HepG2 (cell line): Measurements from ENCODE around the gene WDR81. TPM values are rescaled to one million over a fixed set of nuclear protein-coding genes. Genes with fewer than 3 reads are reported as not detected.

Source experiments
- AGO2 ChIP-seq: fragments of 200-400 bp; formaldehyde crosslinking; optimal IDR thresholded peaks from 2 replicates; pipeline ENCODE3; 2017; ENCODE audit warnings: mild to moderate bottlenecking, low read depth, low read length, moderate library complexity
- ARHGAP35 ChIP-seq: sonication (generic); formaldehyde crosslinking; IDR thresholded peaks from 2 replicates; pipeline ENCODE4 v1.9.0; 2022; ENCODE audit warnings: mild to moderate bottlenecking, inconsistent platforms, moderate library complexity, missing genetic modification reagents, borderline replicate concordance
- GPBP1L1 ChIP-seq: sonication (generic); formaldehyde crosslinking; IDR thresholded peaks from 2 replicates; pipeline ENCODE4 v1.5.0; 2020; ENCODE audit warnings: mild to moderate bottlenecking, missing genetic modification reagents
- MED13 ChIP-seq: sonication (generic); formaldehyde crosslinking; IDR thresholded peaks from 2 replicates; pipeline ENCODE4 v1.5.0; 2020; ENCODE audit warnings: missing genetic modification reagents
- MLXIP ChIP-seq: sonication (generic); formaldehyde crosslinking; IDR thresholded peaks from 2 replicates; pipeline ENCODE4 v1.9.0; 2021; ENCODE audit warnings: missing genetic modification reagents, borderline replicate concordance
- RXRB ChIP-seq: IDR thresholded peaks from 2 replicates; pipeline ENCODE4 v1.6.1; 2016; ENCODE audit warnings: borderline replicate concordance, missing genetic modification reagents, missing compliant biosample characterization
- STAT5B ChIP-seq: sonication (generic); formaldehyde crosslinking; IDR thresholded peaks from 2 replicates; pipeline ENCODE4 v1.4.0; 2020; ENCODE audit warnings: missing genetic modification reagents
- USF2 ChIP-seq, 2 experiments: sonication (generic) in 1 of 2; formaldehyde crosslinking in 1 of 2; IDR thresholded peaks; 2 replicates each; pipeline versions ENCODE4 v1.5.1 to v1.6.1; 2011 to 2020; ENCODE audit warnings: borderline replicate concordance in 1 of 2, low read depth in 1 of 2, low read length in 1 of 2, mild to moderate bottlenecking in 1 of 2, missing genetic modification reagents in 1 of 2, moderate library complexity in 1 of 2
- ZNF547 ChIP-seq: sonication (generic); formaldehyde crosslinking; IDR thresholded peaks from 2 replicates; pipeline ENCODE4 v1.5.1; 2020; ENCODE audit warnings: mild to moderate bottlenecking, missing genetic modification reagents
- ZNF570 ChIP-seq: sonication (generic); formaldehyde crosslinking; IDR thresholded peaks from 2 replicates; pipeline ENCODE4 v1.4.0; 2020; ENCODE audit warnings: mild to moderate bottlenecking, missing genetic modification reagents, borderline replicate concordance
- ZNF674 ChIP-seq: sonication (generic); formaldehyde crosslinking; IDR thresholded peaks from 2 replicates; pipeline ENCODE4 v1.5.0; 2020; ENCODE audit warnings: low read depth, mild to moderate bottlenecking, missing genetic modification reagents
- ZNF687 ChIP-seq: sonication (generic); formaldehyde crosslinking; IDR thresholded peaks from 2 replicates; pipeline ENCODE4 v1.5.1; 2020; ENCODE audit warnings: mild to moderate bottlenecking, missing genetic modification reagents, moderate library complexity
- ZNF766 ChIP-seq: sonication (generic); formaldehyde crosslinking; IDR thresholded peaks from 2 replicates; pipeline ENCODE4 v1.5.0; 2020; ENCODE audit warnings: missing genetic modification reagents, borderline replicate concordance
- ZXDC ChIP-seq: sonication (generic); formaldehyde crosslinking; IDR thresholded peaks from 2 replicates; pipeline ENCODE4 v1.5.0; 2020; ENCODE audit warnings: mild to moderate bottlenecking, missing genetic modification reagents
- polyA plus RNA-seq, 8 experiments: library from polyadenylated mRNA; depleted of rRNA in 3 of 8; stranded (reverse) in 7 of 8; unstranded in 1 of 8; fragments of >200 nt; fragmentation: Illumina TruSeq in 4 of 8; extraction: Trizol in 4 of 8; gene quantifications; 2 replicates each; pipeline versions ENCODE4 v1.2.1 to v1.2.3, GENCODE V29; 2011 to 2016; ENCODE audit warnings: low read depth in 4 of 8, missing spikeins in 1 of 8, mixed read lengths in 1 of 8; ENCODE audit not compliant: insufficient read depth in 1 of 8
- total RNA-seq, 5 experiments: library from RNA; depleted of rRNA; stranded (reverse); fragments of >200 nt; fragmentation: Illumina TruSeq; extraction: Trizol; gene quantifications; 2 replicates each; pipeline ENCODE4 v1.2.3, GENCODE V29; 2016; ENCODE audit warnings: low read depth in 1 of 5

WDR81 gene
- total and polyA plus RNA-seq, 2 of the 13 experiments (the other 11 are each of a cell fraction or from before 2014, with no cell fraction given): 9.1 to 16.7 TPM

GRCh38 chr17:1755252-1755826 is 30.8 kb downstream of the WDR81 start (continued):
- TF ChIP-seq USF2 (IDR thresholded peaks at IDR 0.05; ENCODE audit: low read depth, low read length) (no peak), USF2 (CRISPR knock-in tag; IDR thresholded peaks at IDR 0.05; ENCODE audit: borderline replicate concordance) (no peak), GPBP1L1 (no peak), MLXIP (CRISPR knock-in tag) (no peak), AGO2 (peak; percentile 99), MED13 (CRISPR knock-in tag) (no peak), ZNF674 (CRISPR knock-in tag) (no peak), ZNF570 (CRISPR knock-in tag) (no peak), ZXDC (CRISPR knock-in tag) (no peak), ZNF547 (no peak), ARHGAP35 (CRISPR knock-in tag) (0 out of 2 replicates have a peak, but pooled peaks have one; percentile 29), RXRB (CRISPR knock-in tag) (no peak), STAT5B (CRISPR knock-in tag) (no peak), ZNF766 (CRISPR knock-in tag) (0 out of 2 replicates have a peak, but pooled peaks have one; percentile 33), ZNF687 (CRISPR knock-in tag) (peak; percentile 43; the same call in 1 of the 2 replicates)
